Type B pancreatic cell (in vitro differentiated cells): ENCODE results near the gene NTRK3. TPM values are rescaled to one million over a fixed set of nuclear protein-coding genes. Genes with fewer than 3 reads are reported as not detected.

Experiments used
- DNase-seq: peaks from one replicate; pipeline ENCODE4 v3.0.0; 2021; ENCODE audit warnings: mixed read lengths; ENCODE audit not compliant: unreplicated experiment; ENCODE audit errors: extremely low spot score
- H3K27ac Mint-ChIP-seq: 2 replicates; pipeline ENCODE4 v1.8.0; 2021; ENCODE audit warnings: mild to moderate bottlenecking, mixed read lengths
- H3K27me3 Mint-ChIP-seq: 2 replicates; pipeline ENCODE4 v1.8.0; 2021; ENCODE audit warnings: mixed read lengths
- H3K36me3 Mint-ChIP-seq: 2 replicates; pipeline ENCODE4 v1.8.0; 2021; ENCODE audit warnings: mixed read lengths
- H3K4me1 Mint-ChIP-seq: one replicate; pipeline ENCODE4 v1.8.0; 2021; ENCODE audit warnings: mixed read lengths; ENCODE audit not compliant: unreplicated experiment
- H3K4me3 Mint-ChIP-seq: 2 replicates; pipeline ENCODE4 v1.8.0; 2021; ENCODE audit warnings: mild to moderate bottlenecking, mixed read lengths
- H3K9me3 Mint-ChIP-seq: 2 replicates; pipeline ENCODE4 v1.8.0; 2021; ENCODE audit warnings: mixed read lengths
- CTCF ChIP-seq: fragments of 200-600 bp; sonication (generic); conservative IDR thresholded peaks from 2 replicates; pipeline ENCODE4 v1.5.0; 2021; ENCODE audit warnings: antibody characterized with exemption, mild to moderate bottlenecking
- total RNA-seq: library from RNA; stranded (reverse); gene quantifications from 2 replicates; pipeline ENCODE4 v1.2.1, GENCODE V29; 2021; ENCODE audit warnings: low replicate concordance

The NTRK3 gene
- total RNA-seq, 1 donor from 2014 or later: 16.9 TPM

GRCh38 chr15:87907676-87908446 lies 348.7 kb downstream of the NTRK3 start:
- no peak overlapping the region for H3K4me3 Mint-ChIP-seq
- no peak for DNase-seq
- H3K27me3 Mint-ChIP-seq: peaks cover 39% of the 10 kb centered on the region
- H3K4me1 Mint-ChIP-seq: no peaks in the 10 kb centered on the region
- H3K36me3 Mint-ChIP-seq: no peaks in the 10 kb centered on the region
- no peak overlapping the region for H3K27ac Mint-ChIP-seq
- TF ChIP-seq CTCF: no peak
- no peaks in the 10 kb centered on the region for H3K9me3 Mint-ChIP-seq

GRCh38 chr15:87906444-87906843 lies 350.1 kb downstream of the NTRK3 start:
- TF ChIP-seq CTCF: no peak
- Mint-ChIP-seq H3K4me1 (no peaks in the 10 kb centered on the region), H3K27ac (no peak overlapping the region), H3K9me3 (no peaks in the 10 kb centered on the region), H3K27me3 (peaks cover 34% of the 10 kb centered on the region), H3K36me3 (no peaks in the 10 kb centered on the region), H3K4me3 (no peak overlapping the region)
- no peak for DNase-seq

DNA sequence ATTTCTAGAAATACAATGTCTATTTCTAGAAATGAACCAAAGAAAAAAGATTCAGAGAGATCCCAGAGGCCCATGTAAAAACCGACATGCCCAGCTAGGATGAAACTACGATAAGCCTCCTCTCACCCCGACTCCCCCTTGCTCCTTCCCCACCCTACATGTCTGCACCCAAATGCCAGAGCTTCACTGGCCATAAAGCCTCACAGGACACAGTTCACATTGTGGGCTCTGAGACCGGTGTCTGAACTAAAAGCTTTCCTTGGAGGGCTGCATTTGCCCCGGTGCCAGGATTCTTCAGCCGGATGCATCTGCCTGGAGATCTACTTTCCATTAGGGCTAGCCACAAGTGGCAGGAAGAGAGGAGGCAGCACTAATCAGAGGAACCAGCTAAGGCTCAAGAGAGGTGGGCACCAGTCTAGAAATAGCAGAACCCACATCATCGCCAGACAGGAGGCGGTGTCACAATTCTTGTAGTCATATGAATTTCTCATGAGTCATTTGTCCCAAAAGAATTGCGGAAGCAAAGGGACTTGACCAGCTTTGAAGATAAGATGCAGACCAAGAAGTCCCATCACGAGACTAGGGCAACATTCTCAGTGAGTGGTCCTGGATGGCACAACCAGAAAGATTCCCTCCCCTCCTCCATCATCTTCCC lies 353.6 kb downstream of the NTRK3 start:
- Mint-ChIP-seq H3K27me3 (peaks cover 27% of the 10 kb centered on the region), H3K4me1 (no peaks in the 10 kb centered on the region), H3K4me3 (no peak overlapping the region), H3K36me3 (no peaks in the 10 kb centered on the region), H3K27ac (no peak overlapping the region), H3K9me3 (no peaks in the 10 kb centered on the region)
- DNase-seq: no peak
- no peak for TF ChIP-seq CTCF

GRCh38 chr15:87901926-87902690 lies 354.4 kb downstream of the NTRK3 start:
- Mint-ChIP-seq H3K9me3 (no peaks in the 10 kb centered on the region), H3K4me1 (no peaks in the 10 kb centered on the region), H3K27me3 (peaks cover 23% of the 10 kb centered on the region), H3K36me3 (no peaks in the 10 kb centered on the region), H3K4me3 (no peak overlapping the region), H3K27ac (no peak overlapping the region)
- no peak for DNase-seq
- no peak for TF ChIP-seq CTCF

DNA sequence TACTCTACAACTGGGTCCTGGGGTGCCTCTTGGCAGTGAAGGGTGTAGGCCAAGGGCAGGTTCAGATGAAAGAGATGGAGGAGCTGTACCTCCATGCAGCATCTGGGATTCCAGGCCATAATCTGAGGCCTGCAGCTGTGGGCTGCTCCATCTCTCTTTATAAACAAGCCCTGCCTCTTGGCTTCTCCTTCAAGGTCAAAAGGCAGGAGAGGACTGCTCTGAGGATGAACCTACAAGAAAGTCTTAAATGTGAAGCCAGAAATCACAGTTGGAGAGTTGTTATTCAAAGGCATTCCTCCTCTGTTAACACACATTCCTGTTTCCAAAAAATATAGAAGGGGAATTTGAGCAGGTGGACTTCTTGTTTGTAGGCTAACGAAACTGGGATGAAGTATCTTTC lies 355.5 kb downstream of the NTRK3 start:
- H3K36me3 Mint-ChIP-seq: no peaks in the 10 kb centered on the region
- H3K9me3 Mint-ChIP-seq: no peaks in the 10 kb centered on the region
- H3K27ac Mint-ChIP-seq: no peak overlapping the region
- H3K4me3 Mint-ChIP-seq: no peak overlapping the region
- DNase-seq: no peak
- H3K27me3 Mint-ChIP-seq: peaks cover 17% of the 10 kb centered on the region
- no peaks in the 10 kb centered on the region for H3K4me1 Mint-ChIP-seq
- TF ChIP-seq CTCF: no peak
